GM18505 (cell line): ENCODE results near the gene ZNF830.
A peak's percentile ranks its signal among the peaks of the same experiment; 100 is the strongest.
"Not testable (repeated sequence)": the region's sequence is repeated elsewhere in the genome, so short reads cannot be mapped to it uniquely, and the experiment has no call there.

Experiments
- ATAC-seq: cut with Tn5 transposase; IDR thresholded peaks from one replicate; pipeline ENCODE4 v1.9.1; 2021; ENCODE audit not compliant: unreplicated experiment
- POLR2A ChIP-seq: IDR thresholded peaks from 4 replicates; pipeline ENCODE4 v1.6.1; 2011; ENCODE audit warnings: borderline replicate concordance; ENCODE audit not compliant: insufficient read depth, insufficient read length; ENCODE audit errors: extremely low read depth

The ZNF830 gene, protein sequence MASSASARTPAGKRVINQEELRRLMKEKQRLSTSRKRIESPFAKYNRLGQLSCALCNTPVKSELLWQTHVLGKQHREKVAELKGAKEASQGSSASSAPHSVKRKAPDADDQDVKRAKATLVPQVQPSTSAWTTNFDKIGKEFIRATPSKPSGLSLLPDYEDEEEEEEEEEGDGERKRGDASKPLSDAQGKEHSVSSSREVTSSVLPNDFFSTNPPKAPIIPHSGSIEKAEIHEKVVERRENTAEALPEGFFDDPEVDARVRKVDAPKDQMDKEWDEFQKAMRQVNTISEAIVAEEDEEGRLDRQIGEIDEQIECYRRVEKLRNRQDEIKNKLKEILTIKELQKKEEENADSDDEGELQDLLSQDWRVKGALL

DNA sequence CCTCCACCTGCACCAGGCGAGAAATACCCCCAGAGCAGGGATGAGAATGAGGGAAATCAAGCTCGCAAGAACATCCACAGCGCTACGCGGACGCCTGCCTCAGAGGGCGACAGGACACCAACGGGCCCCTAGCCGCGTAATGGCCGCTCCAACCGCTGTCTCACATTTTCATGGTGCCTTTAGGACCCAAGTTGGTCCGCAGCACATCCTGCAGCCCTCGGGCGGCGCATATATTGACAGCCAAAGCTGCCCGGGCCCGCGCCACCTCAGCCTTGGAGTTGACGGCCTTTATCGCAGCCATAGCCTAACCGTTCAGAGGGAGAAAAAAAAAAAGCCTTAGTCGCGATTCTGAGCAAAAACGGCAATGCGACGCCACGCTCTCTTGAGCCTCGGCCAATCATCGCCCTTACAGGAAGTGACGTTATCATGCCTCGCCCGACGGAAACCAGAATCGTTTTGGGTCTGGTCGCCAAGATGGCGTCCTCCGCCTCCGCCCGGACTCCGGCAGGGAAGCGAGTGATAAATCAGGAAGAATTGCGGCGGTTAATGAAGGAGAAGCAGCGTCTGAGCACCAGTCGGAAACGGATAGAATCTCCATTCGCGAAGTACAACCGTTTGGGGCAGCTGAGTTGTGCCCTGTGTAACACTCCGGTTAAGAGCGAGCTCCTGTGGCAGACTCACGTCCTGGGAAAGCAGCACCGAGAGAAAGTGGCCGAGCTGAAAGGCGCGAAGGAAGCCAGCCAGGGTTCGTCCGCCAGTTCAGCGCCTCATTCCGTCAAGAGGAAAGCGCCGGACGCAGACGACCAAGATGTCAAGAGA lies at the start of gene ZNF830, which contains the start of gene CCT6B:
Gene ZNF830 (plus strand): TSS at position 448 of the 819 bp plus-strand sequence. CDS start 27 bp downstream, at position 475.
Gene CCT6B (minus strand): TSS at position 368 of the 819 bp plus-strand sequence. CDS start 67 bp downstream, at position 301.
- ATAC-seq: peak; percentile 82
- TF ChIP-seq POLR2A: peak; percentile 97

DNA sequence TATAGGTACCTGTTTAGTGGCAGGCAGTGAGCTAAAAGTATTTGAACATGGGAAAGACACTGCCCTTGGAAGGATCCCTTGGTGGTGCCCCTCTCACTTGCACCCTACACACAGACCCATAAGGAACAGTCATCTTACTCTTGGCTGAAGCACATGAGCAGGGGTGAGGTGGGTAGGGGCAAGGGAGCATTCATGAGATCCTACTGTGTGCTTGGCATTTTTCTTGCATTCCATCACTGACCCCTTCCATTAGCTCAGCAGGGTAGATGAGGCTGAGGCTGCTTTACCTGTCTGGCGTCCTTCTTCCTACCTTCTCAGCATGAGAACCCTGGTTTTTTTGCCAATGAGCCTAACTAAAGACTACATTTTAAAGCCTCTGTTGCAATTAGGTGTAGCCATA lies 48.3 kb upstream of the ZNF830 start:
- TF ChIP-seq POLR2A: no peak
- no peak for ATAC-seq

GRCh38 chr17:34916120-34916519 lies 45.2 kb upstream of the ZNF830 start:
- TF ChIP-seq POLR2A: no peak
- no peak for ATAC-seq

GRCh38 chr17:34917381-34917780 lies 44.0 kb upstream of the ZNF830 start:
- no peak for ATAC-seq
- TF ChIP-seq POLR2A: no peak

- no peak for ATAC-seq
- no peak for TF ChIP-seq POLR2A
These were observed 40.7 kb upstream of the ZNF830 start for GRCh38 chr17:34920676-34921075.

DNA sequence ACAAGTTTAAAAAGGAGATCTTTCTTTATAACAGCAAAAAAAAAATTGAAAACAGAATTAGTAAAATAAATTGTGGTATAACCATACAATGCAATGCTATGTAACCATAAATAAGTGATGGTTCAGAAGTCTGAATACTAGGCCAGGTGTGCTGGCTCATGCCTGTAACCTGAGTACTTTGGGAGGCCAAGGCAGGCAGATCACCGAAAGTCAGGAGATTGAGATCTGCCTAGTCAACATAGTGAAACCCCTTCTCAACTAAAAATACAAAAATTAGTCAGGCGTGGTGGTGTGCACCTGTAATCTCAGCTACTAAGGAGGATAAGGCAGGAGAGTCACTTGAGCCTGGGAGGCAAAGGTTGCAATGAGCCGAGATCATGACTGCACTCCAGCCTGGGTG lies 34.7 kb upstream of the ZNF830 start:
- no peak for TF ChIP-seq POLR2A
- no peak for ATAC-seq

GRCh38 chr17:34930283-34930682 lies 31.1 kb upstream of the ZNF830 start:
- ATAC-seq: no peak
- no peak for TF ChIP-seq POLR2A

DNA sequence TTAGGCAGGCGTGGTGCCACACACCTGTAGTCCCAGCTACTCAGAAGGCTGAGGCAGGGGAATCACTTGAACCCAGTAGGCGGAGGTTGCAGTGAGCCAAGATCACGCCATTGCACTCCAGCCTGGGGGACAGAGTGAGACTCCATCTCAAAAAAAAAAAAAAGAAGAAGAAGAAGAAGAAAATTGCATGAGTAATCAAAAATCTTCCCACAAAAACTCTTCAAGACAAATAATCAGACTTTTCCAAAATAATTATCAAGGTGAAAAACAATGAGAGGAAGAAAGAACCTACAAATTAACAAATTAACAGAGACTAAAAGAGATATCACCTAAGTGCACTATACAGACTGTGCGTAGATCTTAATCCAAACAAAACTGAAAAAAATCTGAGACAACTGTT lies 10.6 kb upstream of the ZNF830 start:
- not testable (repeated sequence) for ATAC-seq

DNA sequence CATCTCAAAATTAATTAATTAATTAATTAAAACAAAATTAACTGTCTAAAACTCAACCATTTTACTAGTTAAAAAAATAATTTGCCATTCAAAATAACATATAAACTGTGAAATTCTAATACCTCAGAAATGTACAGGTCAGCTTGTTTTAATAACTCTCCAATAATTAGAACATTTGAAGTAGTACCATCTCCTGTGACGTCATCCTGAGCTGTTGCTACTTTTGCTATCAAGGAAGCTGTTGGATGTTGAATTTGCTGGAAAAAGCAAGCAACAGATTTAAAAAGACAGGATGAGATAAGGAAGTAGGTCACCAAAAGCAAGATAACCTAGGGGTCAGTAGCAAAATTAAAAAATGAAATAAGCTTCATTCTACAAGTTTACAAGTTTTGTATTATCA lies 2.9 kb upstream of the ZNF830 start:
- TF ChIP-seq POLR2A: no peak
- no peak for ATAC-seq

DNA sequence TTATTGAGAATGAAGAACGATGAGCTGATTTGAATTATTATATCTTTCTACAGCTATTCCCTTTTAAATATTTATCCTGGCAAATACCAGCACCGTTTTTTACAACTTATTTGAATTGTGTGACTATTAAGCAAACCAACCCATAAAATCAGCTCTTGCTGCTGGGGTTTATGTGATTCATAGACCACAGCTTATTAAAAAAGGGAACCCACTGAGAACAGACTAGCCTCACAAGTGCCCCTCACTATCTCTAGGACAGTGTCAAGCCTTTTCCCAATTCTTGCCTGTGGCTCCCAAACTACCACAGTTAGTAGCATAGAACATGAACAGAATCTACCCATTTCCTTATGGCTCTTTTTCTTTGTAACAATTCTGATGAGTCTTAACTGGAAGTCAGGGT lies 12.8 kb downstream of the ZNF830 start:
- TF ChIP-seq POLR2A: no peak
- no peak for ATAC-seq

GRCh38 chr17:34974794-34975785 lies 13.8 kb downstream of the ZNF830 start:
- ATAC-seq: no peak
- TF ChIP-seq POLR2A: no peak

DNA sequence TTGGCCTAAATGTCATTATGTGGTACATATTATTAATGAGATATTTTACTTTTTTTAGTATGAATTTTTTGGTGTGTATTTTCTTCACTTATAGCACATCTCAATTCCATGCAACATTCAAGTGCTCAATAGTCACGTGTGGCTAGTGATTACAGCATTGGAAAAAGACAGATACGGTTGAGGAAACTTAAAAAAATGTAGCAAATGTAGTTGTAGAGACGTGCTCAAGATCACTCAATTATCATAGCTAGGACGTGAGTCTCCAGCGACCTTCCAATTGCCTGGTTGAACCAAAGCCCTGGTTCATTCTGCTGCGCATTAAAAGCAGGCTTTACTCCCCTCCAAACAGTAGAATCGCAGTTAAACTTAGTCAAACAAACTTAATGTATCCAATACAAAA lies 17.8 kb downstream of the ZNF830 start:
- no peak for ATAC-seq
- TF ChIP-seq POLR2A: no peak
